Stomach smooth muscle (tissue), 2 donors: ENCODE results near the gene MEGF6.

Source experiments
- H3K27ac ChIP-seq: one replicate; pipeline ENCODE4 v1.7.0; 2013; ENCODE audit warnings: mild to moderate bottlenecking, low read length, inconsistent platforms
- H3K27me3 ChIP-seq, 2 donors: one replicate each; pipeline ENCODE4 v1.7.0; 2013; ENCODE audit warnings: low read length in 2 of 2; ENCODE audit not compliant: insufficient read depth in 2 of 2, control insufficient read depth in 1 of 2
- H3K36me3 ChIP-seq, 2 donors: one replicate each; pipeline ENCODE4 v1.7.0; 2013; ENCODE audit warnings: low read length in 2 of 2; ENCODE audit not compliant: control insufficient read depth in 2 of 2, insufficient read depth in 2 of 2
- H3K4me1 ChIP-seq: one replicate; pipeline ENCODE4 v1.7.0; 2013; ENCODE audit warnings: low read length; ENCODE audit not compliant: control insufficient read depth, insufficient read depth
- H3K4me3 ChIP-seq, 2 donors: one replicate each; pipeline ENCODE4 v1.7.0; 2013; ENCODE audit warnings: low read length in 2 of 2
- H3K9ac ChIP-seq, 2 donors: one replicate each; pipeline ENCODE4 v1.7.0; 2013; ENCODE audit warnings: low read length in 2 of 2, mild to moderate bottlenecking in 1 of 2
- H3K9me3 ChIP-seq, 2 donors: one replicate each; pipeline ENCODE4 v1.7.0; 2013; ENCODE audit warnings: low read length in 2 of 2; ENCODE audit not compliant: control insufficient read depth in 2 of 2
- donor health status: healthy.
- donor health status: Pancreatic carcinoma.

MEGF6 gene

DNA sequence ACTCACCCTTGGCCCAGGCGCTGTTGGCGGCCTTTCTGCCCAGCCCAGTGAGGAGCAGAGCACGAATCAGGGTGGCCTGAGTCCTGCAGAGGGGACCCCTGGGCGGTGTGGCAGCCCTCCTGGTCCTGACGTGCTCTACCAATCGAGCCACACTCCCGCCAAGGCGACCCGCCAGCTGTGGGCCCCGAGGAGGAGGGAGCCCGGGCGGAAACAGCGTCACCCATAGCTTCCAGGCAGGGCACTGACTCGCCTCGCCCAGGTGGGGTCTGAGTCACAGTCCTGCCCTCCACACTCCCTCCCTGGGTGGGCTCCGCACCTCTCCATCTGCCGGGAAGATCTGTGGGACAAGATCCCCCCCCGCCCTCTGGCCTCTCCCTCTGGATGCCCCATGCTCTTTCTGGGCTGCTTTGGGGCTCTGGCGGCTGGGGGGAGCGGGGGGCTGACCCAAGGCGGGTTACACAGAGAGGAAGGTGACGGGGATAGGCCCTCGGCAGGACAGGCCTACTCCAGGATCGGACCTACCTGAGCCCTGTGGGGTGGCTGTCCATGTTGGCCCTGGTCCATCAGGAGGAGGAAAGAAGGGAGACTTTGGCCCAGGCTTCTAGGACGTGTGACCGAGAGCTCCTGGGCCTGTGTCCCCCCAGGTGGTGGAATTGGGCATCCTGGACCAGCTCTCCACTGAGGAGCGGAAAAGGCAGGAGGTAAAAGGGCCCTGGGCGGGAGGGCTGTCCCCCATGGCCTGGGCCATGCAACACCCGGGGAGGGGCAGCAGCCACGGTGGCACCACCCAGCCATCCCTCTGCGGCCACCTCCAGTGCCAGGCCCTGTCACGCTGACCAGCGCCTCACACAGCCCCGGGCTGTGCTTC lies 142.8 kb downstream of the MEGF6 start:
- no peak overlapping the region for H3K4me3 ChIP-seq
- H3K4me1 ChIP-seq = peaks cover 2% of the 10 kb centered on the region
- H3K9me3 ChIP-seq = no peaks in the 10 kb centered on the region
- no peaks in the 10 kb centered on the region for H3K36me3 ChIP-seq
- H3K9ac ChIP-seq = no peak overlapping the region
- H3K27me3 ChIP-seq = peaks cover 0 to 2% of the 10 kb centered on the region in 2 donors
- H3K27ac ChIP-seq = no peak overlapping the region

DNA sequence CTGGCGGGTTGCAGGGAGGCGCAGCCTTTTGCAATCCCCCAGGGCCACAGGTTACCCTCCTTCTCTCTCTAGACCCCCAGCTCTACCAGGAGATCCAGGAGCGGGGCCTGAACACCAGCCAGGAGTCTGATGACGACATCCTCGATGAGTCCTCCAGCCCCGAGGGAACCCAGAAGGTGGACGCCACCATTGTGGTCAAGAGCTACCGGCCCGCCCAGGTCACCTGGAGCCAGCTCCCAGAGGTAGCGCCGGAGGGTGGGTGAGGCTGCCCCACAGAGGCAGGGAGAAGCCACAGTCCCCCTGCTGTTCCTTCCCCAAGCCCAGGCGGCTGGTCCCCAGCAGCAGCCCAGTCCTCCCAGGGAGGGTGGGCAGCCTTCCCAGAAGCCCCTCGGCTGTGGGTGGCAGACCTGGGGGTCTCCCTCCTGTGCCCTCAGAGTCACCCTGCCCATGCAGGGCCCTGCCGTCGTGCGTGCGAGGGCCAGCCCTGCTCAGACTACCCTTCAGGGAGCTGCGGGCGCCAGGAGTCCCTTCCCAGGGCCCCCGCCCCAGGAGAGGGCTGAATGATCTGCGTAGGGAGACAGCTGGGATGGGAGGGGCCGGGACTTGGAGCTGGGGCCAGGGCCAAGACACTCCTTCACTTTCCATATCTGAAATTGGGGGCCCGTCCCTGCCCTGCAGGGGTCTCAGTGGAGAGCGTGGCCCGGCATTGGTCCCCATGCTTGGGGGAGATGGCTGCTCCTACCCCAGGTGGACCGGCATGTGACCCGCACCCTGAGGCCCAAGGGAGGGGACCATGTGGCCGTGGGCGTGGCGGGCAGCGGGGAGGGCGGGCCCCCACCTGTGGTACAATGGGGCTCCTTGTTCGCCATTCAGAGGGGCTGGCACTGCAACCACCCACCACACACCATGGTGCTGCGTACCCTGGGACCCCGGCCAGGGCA lies 143.9 kb downstream of the MEGF6 start:
- Histone ChIP-seq H3K4me1 (peaks cover 2% of the 10 kb centered on the region), H3K36me3 (no peaks in the 10 kb centered on the region), H3K27me3 (peaks cover 0 to 2% of the 10 kb centered on the region in 2 donors), H3K4me3 (no peak overlapping the region), H3K9me3 (no peaks in the 10 kb centered on the region), H3K9ac (no peak overlapping the region), H3K27ac (no peak overlapping the region)

GRCh38 chr1:3466366-3467075 lies 144.8 kb downstream of the MEGF6 start:
- no peaks in the 10 kb centered on the region for H3K9me3 ChIP-seq
- H3K4me3 ChIP-seq = no peak overlapping the region
- H3K36me3 ChIP-seq = no peaks in the 10 kb centered on the region
- H3K27me3 ChIP-seq = peaks cover 0 to under 1% of the 10 kb centered on the region in 2 donors
- H3K4me1 ChIP-seq = peaks cover 2% of the 10 kb centered on the region
- no peak overlapping the region for H3K9ac ChIP-seq
- H3K27ac ChIP-seq = no peak overlapping the region

DNA sequence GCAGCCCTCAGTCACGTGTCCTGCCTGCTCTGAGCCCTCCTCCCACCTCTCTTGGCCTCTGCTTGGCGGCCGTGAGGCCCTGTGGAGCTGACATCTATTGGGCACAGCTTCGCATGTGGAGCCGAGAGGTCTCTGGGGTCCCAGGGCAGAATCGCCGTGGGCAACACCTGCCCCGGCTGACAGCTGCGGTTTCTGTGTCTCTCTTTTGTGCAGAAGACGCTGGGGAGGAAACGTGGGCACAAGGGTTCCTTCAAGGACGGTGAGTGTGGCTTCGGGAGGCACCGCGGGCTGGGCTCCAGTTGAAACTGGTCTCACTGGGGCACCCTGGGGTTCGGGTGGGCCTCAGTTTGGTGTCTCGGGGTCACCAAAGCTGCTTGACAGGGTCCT lies 145.4 kb downstream of the MEGF6 start:
- Histone ChIP-seq H3K27ac (no peak overlapping the region), H3K9me3 (no peaks in the 10 kb centered on the region), H3K4me3 (no peak overlapping the region), H3K27me3 (no peaks in the 10 kb centered on the region), H3K4me1 (peaks cover 2% of the 10 kb centered on the region), H3K9ac (no peak overlapping the region), H3K36me3 (no peaks in the 10 kb centered on the region)

GRCh38 chr1:3465091-3465934 lies 146.0 kb downstream of the MEGF6 start:
- no peak overlapping the region for H3K27ac ChIP-seq
- no peaks in the 10 kb centered on the region for H3K36me3 ChIP-seq
- no peak overlapping the region for H3K4me3 ChIP-seq
- no peaks in the 10 kb centered on the region for H3K27me3 ChIP-seq
- no peak overlapping the region for H3K9ac ChIP-seq
- peaks cover 2% of the 10 kb centered on the region for H3K4me1 ChIP-seq
- H3K9me3 ChIP-seq = no peaks in the 10 kb centered on the region

DNA sequence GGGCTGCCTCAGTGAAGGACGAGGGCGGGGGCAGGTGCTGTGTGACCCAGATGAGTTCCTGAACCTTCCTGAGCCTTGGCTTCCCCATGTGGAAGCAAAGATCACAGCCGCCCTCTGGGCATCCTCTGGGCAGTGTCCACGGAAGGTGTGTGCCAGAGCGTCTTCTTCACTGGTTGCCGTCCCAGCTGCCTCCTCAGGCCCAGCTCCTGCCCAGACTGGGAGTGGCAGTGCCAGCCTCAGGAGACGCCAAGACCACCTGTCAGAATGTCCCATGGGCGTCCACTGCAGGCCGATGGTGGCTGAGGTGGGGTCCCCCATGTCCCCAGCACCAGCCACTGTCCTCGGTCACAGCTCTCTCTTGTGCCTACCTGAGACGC lies 146.7 kb downstream of the MEGF6 start:
- H3K4me1 ChIP-seq = peaks cover 2% of the 10 kb centered on the region
- no peaks in the 10 kb centered on the region for H3K27me3 ChIP-seq
- no peak overlapping the region for H3K27ac ChIP-seq
- H3K36me3 ChIP-seq = no peaks in the 10 kb centered on the region
- H3K9me3 ChIP-seq = no peaks in the 10 kb centered on the region
- no peak overlapping the region for H3K4me3 ChIP-seq
- H3K9ac ChIP-seq = no peak overlapping the region

GRCh38 chr1:3463891-3464648 lies 147.2 kb downstream of the MEGF6 start:
- H3K4me1 ChIP-seq = peaks cover 1% of the 10 kb centered on the region

GRCh38 chr1:3463408-3463863 lies 147.9 kb downstream of the MEGF6 start:
- H3K9ac ChIP-seq = no peak overlapping the region
- H3K4me3 ChIP-seq = no peak overlapping the region
- H3K36me3 ChIP-seq = no peaks in the 10 kb centered on the region
- H3K4me1 ChIP-seq = peaks cover 2% of the 10 kb centered on the region
- H3K27me3 ChIP-seq = no peaks in the 10 kb centered on the region
- H3K27ac ChIP-seq = no peak overlapping the region
- H3K9me3 ChIP-seq = no peaks in the 10 kb centered on the region

More at GRCh38 chr1:3463891-3464648, 147.2 kb downstream of the MEGF6 start:
- Histone ChIP-seq H3K9ac (no peak overlapping the region), H3K4me3 (no peak overlapping the region), H3K27me3 (no peaks in the 10 kb centered on the region), H3K27ac (no peak overlapping the region), H3K9me3 (no peaks in the 10 kb centered on the region), H3K36me3 (no peaks in the 10 kb centered on the region)

DNA sequence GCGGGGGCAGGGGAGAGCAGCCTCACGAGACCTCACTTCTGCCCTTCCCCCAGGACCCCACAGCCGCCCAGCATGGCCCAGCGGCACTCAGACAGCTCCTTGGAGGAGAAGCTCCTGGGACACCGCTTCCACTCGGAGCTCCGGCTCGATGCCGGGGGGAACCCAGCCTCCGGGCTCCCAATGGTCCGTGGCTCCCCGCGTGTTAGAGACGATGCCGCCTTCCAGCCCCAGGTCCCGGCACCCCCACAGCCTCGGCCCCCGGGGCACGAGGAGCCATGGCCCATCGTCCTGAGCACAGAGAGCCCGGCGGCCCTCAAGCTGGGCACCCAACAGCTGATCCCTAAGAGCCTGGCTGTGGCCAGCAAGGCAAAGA lies 148.3 kb downstream of the MEGF6 start:
- H3K27me3 ChIP-seq = no peaks in the 10 kb centered on the region
- peaks cover 6% of the 10 kb centered on the region for H3K4me1 ChIP-seq
- no peak overlapping the region for H3K9ac ChIP-seq
- no peak overlapping the region for H3K4me3 ChIP-seq
- no peaks in the 10 kb centered on the region for H3K9me3 ChIP-seq
- no peaks in the 10 kb centered on the region for H3K36me3 ChIP-seq
- H3K27ac ChIP-seq = no peak overlapping the region
